ENCODE results near the gene PRR35. TPM values are rescaled to one million over a fixed set of nuclear protein-coding genes. Genes with fewer than 3 reads are reported as not detected.

The PRR35 gene
- polyA plus RNA-seq, 1 donor = not detected

- H3K27me3 ChIP-seq (ENCODE audit: control insufficient read depth, insufficient read depth, low read length) = no peaks in the 10 kb centered on the region
- no CpG with 5 or more reads among the region's 7 CpGs for WGBS (ENCODE audit: insufficient coverage, low lambda C conversion rate)
- no peaks in the 10 kb centered on the region for H3K4me1 ChIP-seq (ENCODE audit: control insufficient read depth, insufficient read depth, low read length)
- H3K9me3 ChIP-seq (ENCODE audit: control insufficient read depth, low read depth, low read length) = peaks cover 16% of the 10 kb centered on the region
- H3K36me3 ChIP-seq (ENCODE audit: control insufficient read depth, insufficient read depth, low read length) = peaks cover 35% of the 10 kb centered on the region
- H3K27ac ChIP-seq (ENCODE audit: low read length) = no peak overlapping the region
- H3K4me3 ChIP-seq (ENCODE audit: low read length) = no peak overlapping the region
- no peak for DNase-seq
These were observed 40.6 kb downstream of the PRR35 start for GRCh38 chr16:600781-601180.

- DNase-seq = no peak
- Histone ChIP-seq H3K4me3 (ENCODE audit: low read length) (no peak overlapping the region), H3K27ac (ENCODE audit: low read length) (no peak overlapping the region), H3K36me3 (ENCODE audit: control insufficient read depth, insufficient read depth, low read length) (peaks cover 18% of the 10 kb centered on the region), H3K4me1 (ENCODE audit: control insufficient read depth, insufficient read depth, low read length) (no peaks in the 10 kb centered on the region), H3K9me3 (ENCODE audit: control insufficient read depth, low read depth, low read length) (peaks cover 13% of the 10 kb centered on the region), H3K27me3 (ENCODE audit: control insufficient read depth, insufficient read depth, low read length) (no peaks in the 10 kb centered on the region)
- WGBS (ENCODE audit: insufficient coverage, low lambda C conversion rate) = no CpG with 5 or more reads among the region's 5 CpGs
These were observed 43.7 kb downstream of the PRR35 start for GRCh38 chr16:603933-604332.

DNA sequence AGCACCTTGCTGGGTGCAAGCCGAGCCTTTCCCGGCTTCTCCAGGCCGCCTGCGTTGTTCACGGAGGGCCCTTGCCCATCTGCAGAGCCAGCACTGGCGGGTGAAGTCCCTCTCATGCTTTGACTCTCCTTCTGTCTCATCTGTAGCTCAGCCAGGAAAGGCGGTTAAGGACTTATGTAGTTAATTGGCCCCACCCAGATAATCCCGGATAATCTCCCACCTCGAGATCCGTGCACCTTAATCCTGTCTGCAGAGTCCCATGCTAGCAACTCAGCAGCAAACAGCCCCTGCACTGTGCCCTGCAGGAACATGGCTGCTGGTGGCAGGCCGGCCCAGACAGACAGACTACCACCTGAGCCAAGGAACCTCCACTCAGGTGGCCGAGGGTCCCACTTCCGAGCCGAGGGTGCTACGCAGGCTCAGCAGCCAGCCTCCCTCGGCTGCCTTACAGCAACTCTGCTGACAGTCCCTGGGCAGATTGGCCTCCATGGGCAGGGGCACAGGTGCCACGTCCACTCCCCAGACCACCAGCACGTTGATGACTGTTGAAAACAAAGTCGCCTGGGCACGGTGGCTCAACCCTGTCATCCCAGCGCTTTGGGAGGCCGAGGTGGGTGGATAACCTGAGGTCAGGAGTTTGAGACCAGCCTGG is 46.6 kb downstream of the PRR35 start:
- WGBS (ENCODE audit: insufficient coverage, low lambda C conversion rate) = no CpG with 5 or more reads among the region's 22 CpGs
- peaks cover 12% of the 10 kb centered on the region for H3K9me3 ChIP-seq (ENCODE audit: control insufficient read depth, low read depth, low read length)
- no peak overlapping the region for H3K4me3 ChIP-seq (ENCODE audit: low read length)
- H3K27ac ChIP-seq (ENCODE audit: low read length) = no peak overlapping the region
- H3K27me3 ChIP-seq (ENCODE audit: control insufficient read depth, insufficient read depth, low read length) = no peaks in the 10 kb centered on the region
- H3K36me3 ChIP-seq (ENCODE audit: control insufficient read depth, insufficient read depth, low read length) = peaks cover 7% of the 10 kb centered on the region
- DNase-seq = no peak
- no peaks in the 10 kb centered on the region for H3K4me1 ChIP-seq (ENCODE audit: control insufficient read depth, insufficient read depth, low read length)

DNA sequence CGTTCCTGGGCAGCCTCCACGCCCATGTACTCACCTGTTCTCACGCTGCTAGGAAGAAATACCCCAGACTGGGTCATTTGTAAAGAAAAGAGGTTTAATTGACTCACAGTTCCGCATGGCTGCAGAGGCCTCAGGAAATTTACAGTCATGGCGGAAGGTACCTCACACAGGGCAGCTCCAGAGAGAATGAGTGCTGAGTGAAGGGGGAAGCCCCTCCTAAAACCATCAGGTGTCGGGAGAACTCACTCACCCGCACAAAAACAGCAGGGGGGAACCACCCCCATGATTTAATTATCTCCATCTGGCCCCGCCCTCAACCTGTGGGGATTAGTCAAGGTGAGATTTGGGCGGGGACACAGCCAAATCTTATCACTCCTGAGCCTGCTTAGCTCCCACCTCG is 47.8 kb downstream of the PRR35 start:
- DNase-seq = no peak
- Histone ChIP-seq H3K4me3 (ENCODE audit: low read length) (no peak overlapping the region), H3K36me3 (ENCODE audit: control insufficient read depth, insufficient read depth, low read length) (peaks cover 7% of the 10 kb centered on the region), H3K9me3 (ENCODE audit: control insufficient read depth, low read depth, low read length) (peaks cover 12% of the 10 kb centered on the region), H3K27ac (ENCODE audit: low read length) (no peak overlapping the region), H3K27me3 (ENCODE audit: control insufficient read depth, insufficient read depth, low read length) (no peaks in the 10 kb centered on the region), H3K4me1 (ENCODE audit: control insufficient read depth, insufficient read depth, low read length) (no peaks in the 10 kb centered on the region)
- 50% methylated on average over 2 of the region's 10 CpGs for WGBS (ENCODE audit: insufficient coverage, low lambda C conversion rate)

- DNase-seq = no peak
- Histone ChIP-seq H3K4me3 (ENCODE audit: low read length) (no peak overlapping the region), H3K9me3 (ENCODE audit: control insufficient read depth, low read depth, low read length) (peaks cover 14% of the 10 kb centered on the region), H3K27ac (ENCODE audit: low read length) (no peak overlapping the region), H3K4me1 (ENCODE audit: control insufficient read depth, insufficient read depth, low read length) (no peaks in the 10 kb centered on the region), H3K36me3 (ENCODE audit: control insufficient read depth, insufficient read depth, low read length) (peaks cover 12% of the 10 kb centered on the region), H3K27me3 (ENCODE audit: control insufficient read depth, insufficient read depth, low read length) (no peaks in the 10 kb centered on the region)
- 98% methylated on average over 6 of the region's 13 CpGs for WGBS (ENCODE audit: insufficient coverage, low lambda C conversion rate)
These were observed 49.1 kb downstream of the PRR35 start for GRCh38 chr16:609316-609715.

DNA sequence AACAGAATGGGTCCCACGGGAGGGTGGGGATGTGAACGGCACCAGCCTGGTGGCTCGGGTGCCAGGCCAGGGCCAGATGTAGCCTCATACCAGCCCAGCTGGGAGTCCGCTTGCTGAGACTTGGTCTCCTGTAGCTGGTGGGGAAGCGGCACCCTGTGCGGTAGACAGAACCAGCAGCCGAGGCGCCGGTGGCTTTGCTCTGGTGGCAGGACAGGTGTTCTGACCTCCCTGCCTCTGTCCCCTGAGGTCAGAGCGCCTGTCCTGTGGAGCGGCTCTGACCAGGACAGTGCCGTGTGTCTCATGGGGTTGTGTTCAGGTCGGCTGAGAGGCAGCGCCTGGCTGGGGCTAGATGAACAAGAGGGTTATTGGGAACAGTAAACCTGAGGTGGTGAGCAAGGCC is 49.8 kb downstream of the PRR35 start:
- Histone ChIP-seq H3K4me1 (ENCODE audit: control insufficient read depth, insufficient read depth, low read length) (no peaks in the 10 kb centered on the region), H3K4me3 (ENCODE audit: low read length) (no peak overlapping the region), H3K9me3 (ENCODE audit: control insufficient read depth, low read depth, low read length) (peaks cover 11% of the 10 kb centered on the region), H3K27me3 (ENCODE audit: control insufficient read depth, insufficient read depth, low read length) (no peaks in the 10 kb centered on the region), H3K36me3 (ENCODE audit: control insufficient read depth, insufficient read depth, low read length) (peaks cover 16% of the 10 kb centered on the region), H3K27ac (ENCODE audit: low read length) (no peak overlapping the region)
- no CpG with 5 or more reads among the region's 14 CpGs for WGBS (ENCODE audit: insufficient coverage, low lambda C conversion rate)
- no peak for DNase-seq

GRCh38 chr16:610513-611381 is 50.6 kb downstream of the PRR35 start:
- no CpG with 5 or more reads among the region's 28 CpGs for WGBS (ENCODE audit: insufficient coverage, low lambda C conversion rate)

DNA sequence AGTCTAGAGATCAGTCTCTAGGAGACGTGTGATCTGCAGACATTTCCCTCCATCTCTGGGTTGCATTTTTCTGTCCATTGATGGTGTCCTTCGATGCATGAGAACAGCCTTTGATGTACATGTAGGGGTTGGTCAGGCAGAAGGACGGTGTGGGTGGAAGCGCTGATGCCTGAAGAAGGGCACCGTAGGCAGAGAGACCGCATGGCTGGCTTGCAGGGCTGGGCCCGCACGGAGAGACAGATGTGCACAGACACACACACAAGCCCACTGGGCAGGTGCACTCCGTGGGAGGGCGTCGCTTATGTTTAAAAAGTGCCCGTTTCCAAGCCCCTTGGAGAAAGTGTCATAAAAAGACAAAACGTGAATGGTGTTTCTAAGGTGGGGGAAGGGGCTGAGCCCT is 54.9 kb downstream of the PRR35 start:
- Histone ChIP-seq H3K9me3 (ENCODE audit: control insufficient read depth, low read depth, low read length) (peaks cover 6% of the 10 kb centered on the region), H3K27ac (ENCODE audit: low read length) (no peak overlapping the region), H3K36me3 (ENCODE audit: control insufficient read depth, insufficient read depth, low read length) (peaks cover 22% of the 10 kb centered on the region), H3K4me1 (ENCODE audit: control insufficient read depth, insufficient read depth, low read length) (no peaks in the 10 kb centered on the region), H3K4me3 (ENCODE audit: low read length) (no peak overlapping the region), H3K27me3 (ENCODE audit: control insufficient read depth, insufficient read depth, low read length) (no peaks in the 10 kb centered on the region)
- no peak for DNase-seq
- WGBS (ENCODE audit: insufficient coverage, low lambda C conversion rate) = 70% methylated on average over 2 of the region's 13 CpGs

More at GRCh38 chr16:610513-611381, 50.6 kb downstream of the PRR35 start:
- DNase-seq = no peak
- Histone ChIP-seq H3K36me3 (ENCODE audit: control insufficient read depth, insufficient read depth, low read length) (peaks cover 9% of the 10 kb centered on the region), H3K9me3 (ENCODE audit: control insufficient read depth, low read depth, low read length) (peaks cover 6% of the 10 kb centered on the region), H3K27me3 (ENCODE audit: control insufficient read depth, insufficient read depth, low read length) (no peaks in the 10 kb centered on the region), H3K4me3 (ENCODE audit: low read length) (no peak overlapping the region), H3K4me1 (ENCODE audit: control insufficient read depth, insufficient read depth, low read length) (no peaks in the 10 kb centered on the region), H3K27ac (ENCODE audit: low read length) (no peak overlapping the region)

Other genes starting within 250 kb of the PRR35 start
- 29.8 TPM for gene AXIN1, start 207.7 kb upstream of the PRR35 start, polyA plus RNA-seq
- 55.6 TPM for gene MRPL28, start 189.9 kb upstream of the PRR35 start, polyA plus RNA-seq
- gene PGAP6, start 178.4 kb upstream of the PRR35 start, polyA plus RNA-seq = 83.5 TPM
- 107 TPM for gene NME4, start 163.2 kb upstream of the PRR35 start, polyA plus RNA-seq
- 91.0 TPM for gene DECR2, start 158.5 kb upstream of the PRR35 start, polyA plus RNA-seq
- gene RAB11FIP3, start 134.7 kb upstream of the PRR35 start, polyA plus RNA-seq = 114 TPM
- gene CAPN15, start 32.7 kb upstream of the PRR35 start, polyA plus RNA-seq = 45.6 TPM
- 2.0 TPM for gene NHLRC4, start 6.6 kb downstream of the PRR35 start, polyA plus RNA-seq
- 23.6 TPM for gene PIGQ, start 9.6 kb downstream of the PRR35 start, polyA plus RNA-seq
- gene RAB40C, start 29.7 kb downstream of the PRR35 start, polyA plus RNA-seq = 27.1 TPM
- 1.6 TPM for gene WFIKKN1, start 70.6 kb downstream of the PRR35 start, polyA plus RNA-seq
- gene METTL26, start 75.9 kb downstream of the PRR35 start, polyA plus RNA-seq = 59.1 TPM
- 43.3 TPM for gene MCRIP2, start 81.4 kb downstream of the PRR35 start, polyA plus RNA-seq
- gene WDR90, start 89.0 kb downstream of the PRR35 start, polyA plus RNA-seq = 43.9 TPM
- gene RHOT2, start 107.7 kb downstream of the PRR35 start, polyA plus RNA-seq = 105 TPM
- gene RHBDL1, start 115.3 kb downstream of the PRR35 start, polyA plus RNA-seq = 2.6 TPM
- gene STUB1, start 120.0 kb downstream of the PRR35 start, polyA plus RNA-seq = 65.9 TPM
- gene JMJD8, start 123.9 kb downstream of the PRR35 start, polyA plus RNA-seq = 38.9 TPM
- 10.5 TPM for gene WDR24, start 130.0 kb downstream of the PRR35 start, polyA plus RNA-seq
- 3.8 TPM for gene FBXL16, start 145.4 kb downstream of the PRR35 start, polyA plus RNA-seq
- gene METRN, start 154.7 kb downstream of the PRR35 start, polyA plus RNA-seq = 18.9 TPM
- 23.0 TPM for gene ANTKMT, start 160.8 kb downstream of the PRR35 start, polyA plus RNA-seq
- 1.9 TPM for gene CCDC78, start 166.0 kb downstream of the PRR35 start, polyA plus RNA-seq
- 9.1 TPM for gene HAGHL, start 166.7 kb downstream of the PRR35 start, polyA plus RNA-seq
- gene CIAO3, start 180.6 kb downstream of the PRR35 start, polyA plus RNA-seq = 31.3 TPM
- 62.0 TPM for gene MSLN, start 200.3 kb downstream of the PRR35 start, polyA plus RNA-seq
- 18.0 TPM for gene RPUSD1, start 228.0 kb downstream of the PRR35 start, polyA plus RNA-seq
- 19.1 TPM for gene CHTF18, start 228.2 kb downstream of the PRR35 start, polyA plus RNA-seq
- 0.81 TPM for gene GNG13, start 240.3 kb downstream of the PRR35 start, polyA plus RNA-seq